HL-60 (cell line): Measurements from ENCODE around the gene OR3A2.
"Not testable (repeated sequence)": the region's sequence is repeated elsewhere in the genome, so short reads cannot be mapped to it uniquely, and the experiment has no call there.

Experiments
- DNase-seq, 2 experiments: peaks; one replicate each; pipeline ENCODE4 v3.0.0-alpha.2; 2010 to 2020; ENCODE audit warnings: low read depth in 1 of 2, low spot score in 1 of 2
- H3K27ac ChIP-seq: fragments of 250-450 bp; sonication (Bioruptor Pico); replicated peaks from 2 replicates; pipeline ENCODE4 v1.5.1; 2020; ENCODE audit warnings: mild to moderate bottlenecking, moderate library complexity
- H3K27me3 ChIP-seq: fragments of 250-450 bp; sonication (Bioruptor Pico); 2 replicates; pipeline ENCODE4 v1.5.1; 2021; ENCODE audit warnings: mild to moderate bottlenecking, moderate library complexity; ENCODE audit not compliant: insufficient read depth, poor library complexity, severe bottlenecking
- H3K4me3 ChIP-seq: replicated peaks from 2 replicates; pipeline ENCODE4 v1.5.1; 2011; ENCODE audit warnings: mild to moderate bottlenecking, control low read depth, low read length; ENCODE audit not compliant: insufficient read depth
- GABPA ChIP-seq: IDR thresholded peaks from 2 replicates; pipeline ENCODE4 v1.6.1; 2012; ENCODE audit warnings: low read depth
- POLR2AphosphoS5 ChIP-seq: IDR thresholded peaks from 2 replicates; pipeline ENCODE4 v1.6.1; 2012; ENCODE audit warnings: low read depth
- SPI1 ChIP-seq: IDR thresholded peaks from 2 replicates; pipeline ENCODE4 v1.6.1; 2012; ENCODE audit warnings: low read depth, mild to moderate bottlenecking, borderline replicate concordance
- TF ChIP-seq, protein P1 (sequence below): IDR thresholded peaks from 2 replicates; pipeline ENCODE4 v1.6.1; 2012; ENCODE audit warnings: low read depth; ENCODE audit not compliant: insufficient replicate concordance
- TF ChIP-seq, protein P2 (sequence below): IDR thresholded peaks from one replicate; pipeline ENCODE4 v1.5.1; 2011; ENCODE audit warnings: low read length, control low read depth, inconsistent platforms; ENCODE audit not compliant: insufficient read depth

Gene OR3A2

GRCh38 chr17:3381957-3382356, 4.2 kb downstream of the OR3A2 start:
- DNase-seq = no peak
- TF ChIP-seq, protein P1, sequence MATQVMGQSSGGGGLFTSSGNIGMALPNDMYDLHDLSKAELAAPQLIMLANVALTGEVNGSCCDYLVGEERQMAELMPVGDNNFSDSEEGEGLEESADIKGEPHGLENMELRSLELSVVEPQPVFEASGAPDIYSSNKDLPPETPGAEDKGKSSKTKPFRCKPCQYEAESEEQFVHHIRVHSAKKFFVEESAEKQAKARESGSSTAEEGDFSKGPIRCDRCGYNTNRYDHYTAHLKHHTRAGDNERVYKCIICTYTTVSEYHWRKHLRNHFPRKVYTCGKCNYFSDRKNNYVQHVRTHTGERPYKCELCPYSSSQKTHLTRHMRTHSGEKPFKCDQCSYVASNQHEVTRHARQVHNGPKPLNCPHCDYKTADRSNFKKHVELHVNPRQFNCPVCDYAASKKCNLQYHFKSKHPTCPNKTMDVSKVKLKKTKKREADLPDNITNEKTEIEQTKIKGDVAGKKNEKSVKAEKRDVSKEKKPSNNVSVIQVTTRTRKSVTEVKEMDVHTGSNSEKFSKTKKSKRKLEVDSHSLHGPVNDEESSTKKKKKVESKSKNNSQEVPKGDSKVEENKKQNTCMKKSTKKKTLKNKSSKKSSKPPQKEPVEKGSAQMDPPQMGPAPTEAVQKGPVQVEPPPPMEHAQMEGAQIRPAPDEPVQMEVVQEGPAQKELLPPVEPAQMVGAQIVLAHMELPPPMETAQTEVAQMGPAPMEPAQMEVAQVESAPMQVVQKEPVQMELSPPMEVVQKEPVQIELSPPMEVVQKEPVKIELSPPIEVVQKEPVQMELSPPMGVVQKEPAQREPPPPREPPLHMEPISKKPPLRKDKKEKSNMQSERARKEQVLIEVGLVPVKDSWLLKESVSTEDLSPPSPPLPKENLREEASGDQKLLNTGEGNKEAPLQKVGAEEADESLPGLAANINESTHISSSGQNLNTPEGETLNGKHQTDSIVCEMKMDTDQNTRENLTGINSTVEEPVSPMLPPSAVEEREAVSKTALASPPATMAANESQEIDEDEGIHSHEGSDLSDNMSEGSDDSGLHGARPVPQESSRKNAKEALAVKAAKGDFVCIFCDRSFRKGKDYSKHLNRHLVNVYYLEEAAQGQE = no peak
- TF ChIP-seq SPI1 (no peak), POLR2AphosphoS5 (no peak), GABPA (no peak)
- TF ChIP-seq, protein P2, sequence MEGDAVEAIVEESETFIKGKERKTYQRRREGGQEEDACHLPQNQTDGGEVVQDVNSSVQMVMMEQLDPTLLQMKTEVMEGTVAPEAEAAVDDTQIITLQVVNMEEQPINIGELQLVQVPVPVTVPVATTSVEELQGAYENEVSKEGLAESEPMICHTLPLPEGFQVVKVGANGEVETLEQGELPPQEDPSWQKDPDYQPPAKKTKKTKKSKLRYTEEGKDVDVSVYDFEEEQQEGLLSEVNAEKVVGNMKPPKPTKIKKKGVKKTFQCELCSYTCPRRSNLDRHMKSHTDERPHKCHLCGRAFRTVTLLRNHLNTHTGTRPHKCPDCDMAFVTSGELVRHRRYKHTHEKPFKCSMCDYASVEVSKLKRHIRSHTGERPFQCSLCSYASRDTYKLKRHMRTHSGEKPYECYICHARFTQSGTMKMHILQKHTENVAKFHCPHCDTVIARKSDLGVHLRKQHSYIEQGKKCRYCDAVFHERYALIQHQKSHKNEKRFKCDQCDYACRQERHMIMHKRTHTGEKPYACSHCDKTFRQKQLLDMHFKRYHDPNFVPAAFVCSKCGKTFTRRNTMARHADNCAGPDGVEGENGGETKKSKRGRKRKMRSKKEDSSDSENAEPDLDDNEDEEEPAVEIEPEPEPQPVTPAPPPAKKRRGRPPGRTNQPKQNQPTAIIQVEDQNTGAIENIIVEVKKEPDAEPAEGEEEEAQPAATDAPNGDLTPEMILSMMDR = no peak
- no peaks in the 10 kb centered on the region for H3K27me3 ChIP-seq
- no peak overlapping the region for H3K4me3 ChIP-seq
- no peak overlapping the region for H3K27ac ChIP-seq

GRCh38 chr17:3378321-3378720, 7.8 kb downstream of the OR3A2 start:
- DNase-seq = no peak
- Histone ChIP-seq H3K27ac (no peak overlapping the region), H3K27me3 (no peaks in the 10 kb centered on the region), H3K4me3 (no peak overlapping the region)
- TF ChIP-seq, protein P2 = no peak
- TF ChIP-seq, protein P1 = no peak
- TF ChIP-seq POLR2AphosphoS5 (no peak), SPI1 (no peak), GABPA (no peak)

GRCh38 chr17:3371167-3371566, 14.9 kb downstream of the OR3A2 start:
- H3K4me3 ChIP-seq, H3K27me3 ChIP-seq, DNase-seq, H3K27ac ChIP-seq: not testable (repeated sequence)

- H3K27me3 ChIP-seq, DNase-seq, H3K27ac ChIP-seq, H3K4me3 ChIP-seq: not testable (repeated sequence)
Observed at GRCh38 chr17:3342782-3343181, 43.3 kb downstream of the OR3A2 start.

GRCh38 chr17:3335876-3336275, 50.2 kb downstream of the OR3A2 start:
- Histone ChIP-seq H3K4me3 (no peak overlapping the region), H3K27ac (no peak overlapping the region), H3K27me3 (no peaks in the 10 kb centered on the region)
- TF ChIP-seq SPI1 = no peak
- TF ChIP-seq GABPA = no peak
- TF ChIP-seq, protein P2 = no peak
- TF ChIP-seq, protein P1 = no peak
- no peak for TF ChIP-seq POLR2AphosphoS5
- no peak for DNase-seq
